HEK293 (cell line): ENCODE data around the gene TM9SF1.
"Not testable (repeated sequence)": the region's sequence is repeated elsewhere in the genome, so short reads cannot be mapped to it uniquely, and the experiment has no call there.

Experiments used
- KLF1 ChIP-seq: fragments of 450-650 bp; formaldehyde crosslinking; IDR thresholded peaks from 2 replicates; pipeline ENCODE4 v1.5.1; 2016; ENCODE audit warnings: missing biosample characterization, missing genetic modification characterization
- TCF7L2 ChIP-seq: IDR thresholded peaks from 2 replicates; pipeline ENCODE4 v1.6.1; 2011; ENCODE audit warnings: low read depth, mild to moderate bottlenecking, inconsistent platforms, low read length, moderate library complexity, borderline replicate concordance
- YY1 ChIP-seq: fragments of 450-650 bp; formaldehyde crosslinking; IDR thresholded peaks from 2 replicates; pipeline ENCODE4 v1.5.1; 2018; ENCODE audit warnings: missing biosample characterization, missing genetic modification characterization
- ZNF184 ChIP-seq: fragments of 450-650 bp; IDR thresholded peaks from 2 replicates; pipeline ENCODE4 v1.5.1; 2018; ENCODE audit warnings: missing biosample characterization, mild to moderate bottlenecking, missing genetic modification characterization
- ZNF274 ChIP-seq, 2 experiments: fragments of 200-500 bp in 1 of 2; fragments of 450-650 bp in 1 of 2; sonication (Bioruptor generic) in 1 of 2; formaldehyde crosslinking in 1 of 2; IDR thresholded peaks; 2 replicates each; pipeline versions ENCODE4 v1.5.1 to v1.6.1; 2014 to 2016; ENCODE audit warnings: borderline replicate concordance in 1 of 2, inconsistent platforms in 1 of 2, low read length in 1 of 2, missing biosample characterization in 1 of 2, missing genetic modification characterization in 1 of 2
- TF ChIP-seq, protein P1 (sequence below): fragments of 450-650 bp; formaldehyde crosslinking; IDR thresholded peaks from 2 replicates; pipeline ENCODE4 v1.5.1; 2016; ENCODE audit warnings: missing biosample characterization, missing genetic modification characterization

DNA sequence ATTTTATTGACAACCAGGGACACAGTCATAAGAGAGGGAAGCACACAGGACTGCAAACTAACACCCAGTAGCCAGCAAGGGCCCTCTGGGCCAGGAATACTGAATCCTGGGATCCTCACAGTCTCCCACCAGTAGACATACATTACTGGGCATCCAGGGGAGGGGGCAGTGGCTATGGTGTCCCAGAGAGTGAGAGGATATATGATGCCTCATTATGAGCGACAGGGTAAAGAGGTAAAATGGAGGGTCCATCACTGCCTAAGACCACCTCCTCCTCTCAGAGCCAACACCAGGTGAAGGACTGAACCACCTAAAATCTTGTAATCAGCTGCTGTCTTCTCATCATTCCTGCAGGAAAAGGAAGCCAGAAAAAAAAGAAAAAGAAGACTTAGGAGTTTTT lies 21.6 kb upstream of the TM9SF1 start:
- TF ChIP-seq TCF7L2; YY1; KLF1 (tag by site-specific recombination); ZNF184; ZNF274 (IDR thresholded peaks at IDR 0.05; ENCODE audit: low read length); ZNF274 (tag by site-specific recombination; IDR thresholded peaks at IDR 0.05; ENCODE audit: borderline replicate concordance): not testable (repeated sequence)
- TF ChIP-seq, protein P1, sequence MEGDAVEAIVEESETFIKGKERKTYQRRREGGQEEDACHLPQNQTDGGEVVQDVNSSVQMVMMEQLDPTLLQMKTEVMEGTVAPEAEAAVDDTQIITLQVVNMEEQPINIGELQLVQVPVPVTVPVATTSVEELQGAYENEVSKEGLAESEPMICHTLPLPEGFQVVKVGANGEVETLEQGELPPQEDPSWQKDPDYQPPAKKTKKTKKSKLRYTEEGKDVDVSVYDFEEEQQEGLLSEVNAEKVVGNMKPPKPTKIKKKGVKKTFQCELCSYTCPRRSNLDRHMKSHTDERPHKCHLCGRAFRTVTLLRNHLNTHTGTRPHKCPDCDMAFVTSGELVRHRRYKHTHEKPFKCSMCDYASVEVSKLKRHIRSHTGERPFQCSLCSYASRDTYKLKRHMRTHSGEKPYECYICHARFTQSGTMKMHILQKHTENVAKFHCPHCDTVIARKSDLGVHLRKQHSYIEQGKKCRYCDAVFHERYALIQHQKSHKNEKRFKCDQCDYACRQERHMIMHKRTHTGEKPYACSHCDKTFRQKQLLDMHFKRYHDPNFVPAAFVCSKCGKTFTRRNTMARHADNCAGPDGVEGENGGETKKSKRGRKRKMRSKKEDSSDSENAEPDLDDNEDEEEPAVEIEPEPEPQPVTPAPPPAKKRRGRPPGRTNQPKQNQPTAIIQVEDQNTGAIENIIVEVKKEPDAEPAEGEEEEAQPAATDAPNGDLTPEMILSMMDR = not testable (repeated sequence)
